Measurements from ENCODE around the gene RALY. TPM values are rescaled to one million over a fixed set of nuclear protein-coding genes. Genes with fewer than 3 reads are reported as not detected.

The RALY gene
- total RNA-seq, 2 experiments from 2014 or later = 136 to 163 TPM

GRCh38 chr20:34037121-34037520 is 43.4 kb downstream of the RALY start:
- no peaks in the 10 kb centered on the region for H3K9me3 ChIP-seq (ENCODE audit: low read length)
- peaks cover 3% of the 10 kb centered on the region for H3K4me1 ChIP-seq (ENCODE audit: insufficient read depth, low read length, poor library complexity, severe bottlenecking)
- peaks cover 7% of the 10 kb centered on the region; the same call in 1 of the 2 replicates for H4K20me1 ChIP-seq (ENCODE audit: insufficient read depth, low read length)
- no peaks in the 10 kb centered on the region for H3K9me2 ChIP-seq (ENCODE audit: insufficient read depth, low read length)
- BruUV-seq (replicated peaks) = no TSS peak
- ChIA-PET POLR2A (no interaction called here), CTCF (ENCODE audit: unreplicated experiment) (no interaction called here)
- H3K27ac ChIP-seq (ENCODE audit: low read depth, low read length, poor library complexity, severe bottlenecking) = no peak overlapping the region
- H3K79me2 ChIP-seq (ENCODE audit: insufficient read depth, low read depth, low read length) = peaks cover 65% of the 10 kb centered on the region
- intact Hi-C loops (cut with micrococcal nuclease; ENCODE audit: unreplicated experiment) = no loop called here
- no peak overlapping the region for H3K4me3 ChIP-seq (ENCODE audit: low read depth, low read length, poor library complexity, severe bottlenecking)
- no peak overlapping the region for H2AFZ ChIP-seq (ENCODE audit: low read length)
- no peak for DNase-seq (ENCODE audit: low spot score)
- H3K36me3 ChIP-seq (ENCODE audit: insufficient read depth, low read length) = peaks cover 65% of the 10 kb centered on the region
- no peak overlapping the region for H3K4me2 ChIP-seq (ENCODE audit: low read length)
- TF ChIP-seq EZH2phosphoT487 (IDR thresholded peaks at IDR 0.05; ENCODE audit: borderline replicate concordance, low read depth, low read length) = no peak
- no peak for TF ChIP-seq CTCF (conservative IDR thresholded peaks at IDR 0.05; ENCODE audit: low read length)

- H2AFZ ChIP-seq (ENCODE audit: low read length) = no peak overlapping the region
- H3K4me2 ChIP-seq (ENCODE audit: low read length) = no peak overlapping the region
- H3K9me3 ChIP-seq (ENCODE audit: low read length) = no peaks in the 10 kb centered on the region
- ChIA-PET POLR2A (interaction anchor here (1.0 kb wide), 1 partner anchor 37 kb away, joined by 4 read pairs; no protein-coding TSS in a partner anchor), CTCF (ENCODE audit: unreplicated experiment) (no interaction called here)
- DNase-seq (ENCODE audit: low spot score) = no peak
- peaks cover 7% of the 10 kb centered on the region; the same call in 1 of the 2 replicates for H4K20me1 ChIP-seq (ENCODE audit: insufficient read depth, low read length)
- H3K4me1 ChIP-seq (ENCODE audit: insufficient read depth, low read length, poor library complexity, severe bottlenecking) = peaks cover 3% of the 10 kb centered on the region
- H3K9me2 ChIP-seq (ENCODE audit: insufficient read depth, low read length) = no peaks in the 10 kb centered on the region
- no peak for TF ChIP-seq EZH2phosphoT487 (IDR thresholded peaks at IDR 0.05; ENCODE audit: borderline replicate concordance, low read depth, low read length)
- TF ChIP-seq CTCF (conservative IDR thresholded peaks at IDR 0.05; ENCODE audit: low read length) = no peak
- intact Hi-C loops (cut with micrococcal nuclease; ENCODE audit: unreplicated experiment) = no loop called here
- H3K27ac ChIP-seq (ENCODE audit: low read depth, low read length, poor library complexity, severe bottlenecking) = no peak overlapping the region
- no TSS peak for BruUV-seq (replicated peaks)
- peaks cover 71% of the 10 kb centered on the region for H3K79me2 ChIP-seq (ENCODE audit: insufficient read depth, low read depth, low read length)
- H3K4me3 ChIP-seq (ENCODE audit: low read depth, low read length, poor library complexity, severe bottlenecking) = no peak overlapping the region
- H3K36me3 ChIP-seq (ENCODE audit: insufficient read depth, low read length) = peaks cover 65% of the 10 kb centered on the region
Measured at GRCh38 chr20:34037767-34038166, 44.1 kb downstream of the RALY start.

GRCh38 chr20:34040300-34040995 is 46.7 kb downstream of the RALY start:
- Histone ChIP-seq H3K9me2 (ENCODE audit: insufficient read depth, low read length) (no peaks in the 10 kb centered on the region), H3K36me3 (ENCODE audit: insufficient read depth, low read length) (peaks cover 59% of the 10 kb centered on the region), H3K9me3 (ENCODE audit: low read length) (no peaks in the 10 kb centered on the region), H3K4me3 (ENCODE audit: low read depth, low read length, poor library complexity, severe bottlenecking) (no peak overlapping the region), H3K79me2 (ENCODE audit: insufficient read depth, low read depth, low read length) (peaks cover 92% of the 10 kb centered on the region), H4K20me1 (ENCODE audit: insufficient read depth, low read length) (peaks cover 7% of the 10 kb centered on the region; the same call in 1 of the 2 replicates), H3K27ac (ENCODE audit: low read depth, low read length, poor library complexity, severe bottlenecking) (no peak overlapping the region), H3K4me1 (ENCODE audit: insufficient read depth, low read length, poor library complexity, severe bottlenecking) (peaks cover 3% of the 10 kb centered on the region), H2AFZ (ENCODE audit: low read length) (no peak overlapping the region), H3K4me2 (ENCODE audit: low read length) (no peak overlapping the region)
- POLR2A ChIA-PET = interaction anchor here (1.0 kb wide), 1 partner anchor 10 kb away, joined by 3 read pairs; no protein-coding TSS in a partner anchor
- TF ChIP-seq EZH2phosphoT487 (IDR thresholded peaks at IDR 0.05; ENCODE audit: borderline replicate concordance, low read depth, low read length) = no peak
- no peak for TF ChIP-seq CTCF (conservative IDR thresholded peaks at IDR 0.05; ENCODE audit: low read length)
- intact Hi-C loops (cut with micrococcal nuclease; ENCODE audit: unreplicated experiment) = no loop called here
- CTCF ChIA-PET (ENCODE audit: unreplicated experiment) = interaction anchor here (0.6 kb wide), 1 partner anchor 28 kb away, joined by 3 read pairs; no protein-coding TSS in a partner anchor
- no peak for DNase-seq (ENCODE audit: low spot score)
- no TSS peak for BruUV-seq (replicated peaks)
